Muscle of leg (tissue), 11 donors: ENCODE measurements around the gene USP36. TPM values are rescaled to one million over a fixed set of nuclear protein-coding genes. Genes with fewer than 3 reads are reported as not detected.

Experiments used
- DNase-seq: peaks from one replicate; pipeline ENCODE4 v3.0.0; 2013
- H3K27ac ChIP-seq: one replicate; pipeline ENCODE4 v1.5.1; 2013; ENCODE audit warnings: mild to moderate bottlenecking, low read length, control low read depth
- H3K27me3 ChIP-seq: one replicate; pipeline ENCODE4 v1.6.1; 2013; ENCODE audit warnings: low read length; ENCODE audit not compliant: control insufficient read depth, insufficient read depth
- H3K36me3 ChIP-seq: one replicate; pipeline ENCODE4 v1.6.1; 2013; ENCODE audit warnings: low read length; ENCODE audit not compliant: control insufficient read depth, insufficient read depth
- H3K4me1 ChIP-seq: one replicate; pipeline ENCODE4 v1.6.1; 2013; ENCODE audit warnings: low read length; ENCODE audit not compliant: control insufficient read depth, insufficient read depth
- H3K4me3 ChIP-seq: one replicate; pipeline ENCODE4 v1.5.1; 2013; ENCODE audit warnings: low read length, control low read depth
- H3K9me3 ChIP-seq: replicated peaks from 2 replicates; pipeline ENCODE4 v1.6.1; 2013; ENCODE audit warnings: low read depth, low read length; ENCODE audit not compliant: control insufficient read depth
- WGBS: methylation state at CpG from one replicate; pipeline ENCODE4 v1.1.5; 2013; ENCODE audit warnings: missing lambda C conversion rate; ENCODE audit not compliant: insufficient coverage; 5-methylcytosine and 5-hydroxymethylcytosine counted together
- polyA plus RNA-seq, 8 donors: library from polyadenylated mRNA; unstranded; fragments of 120-200 nt; gene quantifications; one replicate each; pipeline versions ENCODE4 v1.2.1 to v1.2.3, GENCODE V29; 2013; ENCODE audit warnings: inconsistent platforms in 1 of 8, low replicate concordance in 1 of 8; ENCODE audit not compliant: insufficient read length in 8 of 8, insufficient read depth in 1 of 8
- total RNA-seq: library from RNA; stranded (reverse); fragments of 120-200 nt; gene quantifications from one replicate; pipeline ENCODE4 v1.2.4, GENCODE V29; 2013

Gene USP36
- total and polyA plus RNA-seq, 9 donors = 17.8 to 36.8 (median 29.8) TPM

DNA sequence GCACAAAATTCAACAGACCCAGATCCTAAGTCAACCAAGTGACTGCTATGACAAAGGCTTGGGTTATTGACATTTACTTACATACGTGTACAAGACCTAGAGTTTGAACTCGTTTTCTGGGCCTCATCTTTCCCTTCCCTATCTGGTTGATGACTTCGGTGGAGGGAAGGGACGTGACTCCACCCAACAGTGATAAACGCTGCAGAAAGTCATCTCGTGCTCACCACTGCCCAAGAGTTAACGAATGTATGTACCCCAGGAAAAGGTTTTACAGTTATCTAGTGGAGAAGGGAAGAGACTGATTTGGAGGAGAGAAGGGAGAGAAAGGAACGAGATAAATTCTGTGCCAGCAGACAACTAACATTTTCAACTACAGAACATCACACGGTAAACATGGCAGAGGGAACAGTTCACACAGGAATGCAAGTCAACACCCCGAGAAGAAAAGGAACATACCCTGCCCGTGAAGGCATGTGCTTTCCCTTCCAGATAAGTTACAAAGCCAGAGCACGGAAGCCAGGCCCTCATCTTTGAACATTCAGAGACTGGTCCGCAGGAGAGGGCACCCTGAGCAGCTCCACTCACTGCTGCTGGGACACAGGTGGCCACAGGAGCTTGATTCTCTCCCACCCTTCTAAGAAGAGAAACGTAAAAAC, 44.6 kb downstream of the USP36 start:
- no peak overlapping the region for H3K27ac ChIP-seq

DNA sequence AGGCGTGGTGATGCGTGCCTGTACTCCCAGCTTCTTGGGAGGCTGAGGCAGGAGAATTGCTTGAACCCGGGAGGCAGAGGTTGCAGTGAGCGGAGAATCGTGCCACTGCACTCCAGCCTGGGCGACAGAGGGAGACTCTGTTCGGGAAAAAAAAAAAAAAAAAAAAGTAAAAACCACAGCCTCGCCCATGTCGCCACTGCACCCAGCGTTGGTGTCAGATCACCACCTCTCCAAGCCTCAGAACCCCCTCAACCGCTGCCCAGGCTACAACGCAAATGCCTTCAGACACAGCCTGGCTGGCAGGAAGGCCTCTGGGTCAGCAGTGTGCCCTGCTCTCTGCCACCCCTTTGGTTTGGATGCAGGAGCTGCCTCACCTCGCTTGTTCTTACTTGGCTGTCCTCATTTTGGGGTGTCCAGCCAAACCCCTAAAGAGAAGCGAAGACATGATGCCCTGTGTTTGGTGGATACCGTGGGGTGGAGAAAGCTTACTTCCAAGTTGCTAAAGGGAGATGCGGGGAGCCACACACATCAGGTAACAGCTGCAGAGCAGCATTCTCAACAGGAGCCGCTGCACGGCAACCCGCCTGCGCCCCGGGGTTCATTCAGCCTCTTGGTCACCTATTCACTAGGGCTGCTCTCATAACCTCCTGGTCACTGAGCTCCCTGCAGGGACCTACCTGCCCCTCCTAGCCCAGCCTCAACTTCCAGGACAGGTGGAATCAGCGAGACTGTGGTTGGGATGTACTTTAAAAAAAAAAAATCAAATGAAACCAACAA, 45.6 kb downstream of the USP36 start:
- H3K4me3 ChIP-seq = no peak overlapping the region
- H3K27me3 ChIP-seq = no peaks in the 10 kb centered on the region
- peaks cover 69% of the 10 kb centered on the region for H3K36me3 ChIP-seq
- no peak for DNase-seq
- H3K4me1 ChIP-seq = peaks cover 35% of the 10 kb centered on the region
- no peak overlapping the region for H3K27ac ChIP-seq
- H3K9me3 ChIP-seq = no peaks in the 10 kb centered on the region
- 95% methylated on average over 14 of the region's 22 CpGs for WGBS

More for the DNA sequence above, 44.6 kb downstream of the USP36 start:
- peaks cover 72% of the 10 kb centered on the region for H3K36me3 ChIP-seq
- no peak for DNase-seq
- no peaks in the 10 kb centered on the region for H3K9me3 ChIP-seq
- 87% methylated on average over 10 of the region's 14 CpGs for WGBS
- H3K4me3 ChIP-seq = no peak overlapping the region
- no peaks in the 10 kb centered on the region for H3K27me3 ChIP-seq
- H3K4me1 ChIP-seq = peaks cover 26% of the 10 kb centered on the region

DNA sequence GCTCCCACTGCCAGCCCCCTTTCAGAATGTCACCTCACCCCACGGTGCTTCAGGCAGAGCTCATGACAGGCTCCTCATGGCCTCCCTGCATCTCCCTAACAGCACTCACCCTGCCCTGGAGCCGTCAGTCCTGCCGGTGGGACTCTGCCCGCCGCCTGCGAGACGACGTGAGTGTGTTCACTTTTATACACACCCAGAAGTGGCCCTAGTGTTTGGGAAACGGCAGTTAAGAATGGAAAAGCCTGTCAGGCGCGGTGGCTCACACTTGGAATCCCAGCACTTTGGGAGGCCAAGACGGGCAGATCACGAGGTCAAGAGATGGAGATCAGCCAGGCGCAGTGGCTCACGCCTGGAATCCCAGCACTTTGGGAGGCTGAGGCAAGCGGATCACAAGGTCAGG, 46.2 kb downstream of the USP36 start:
- peaks cover 41% of the 10 kb centered on the region for H3K4me1 ChIP-seq
- H3K27ac ChIP-seq = no peak overlapping the region
- H3K9me3 ChIP-seq = no peaks in the 10 kb centered on the region
- no peak for DNase-seq
- H3K36me3 ChIP-seq = peaks cover 65% of the 10 kb centered on the region
- H3K4me3 ChIP-seq = no peak overlapping the region
- WGBS = 92% methylated on average over 8 of the region's 16 CpGs
- H3K27me3 ChIP-seq = no peaks in the 10 kb centered on the region

DNA sequence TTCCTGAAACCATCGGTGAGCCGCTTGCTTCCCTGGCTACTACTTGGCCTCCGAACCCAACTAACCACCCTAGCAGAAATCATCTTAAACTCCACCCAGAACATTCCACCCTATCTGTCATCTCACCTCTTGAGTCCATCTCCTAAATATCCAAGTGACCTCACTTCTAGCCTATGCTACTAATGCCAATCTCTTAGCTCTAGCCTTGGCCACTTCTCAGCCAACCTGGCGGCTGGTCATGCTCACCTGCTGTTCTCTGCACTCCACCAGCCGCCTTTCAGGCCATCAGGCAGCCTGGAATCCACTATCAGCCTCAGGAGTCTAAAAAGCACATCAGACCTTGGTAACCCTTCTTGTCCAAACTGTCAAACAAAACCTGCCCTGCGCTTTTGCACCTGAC, 46.6 kb downstream of the USP36 start:
- Histone ChIP-seq H3K9me3 (no peaks in the 10 kb centered on the region), H3K27ac (no peak overlapping the region), H3K36me3 (peaks cover 61% of the 10 kb centered on the region), H3K4me1 (peaks cover 46% of the 10 kb centered on the region), H3K27me3 (no peaks in the 10 kb centered on the region), H3K4me3 (no peak overlapping the region)
- no peak for DNase-seq
- 86% methylated on average over 6 of the region's 6 CpGs for WGBS

DNA sequence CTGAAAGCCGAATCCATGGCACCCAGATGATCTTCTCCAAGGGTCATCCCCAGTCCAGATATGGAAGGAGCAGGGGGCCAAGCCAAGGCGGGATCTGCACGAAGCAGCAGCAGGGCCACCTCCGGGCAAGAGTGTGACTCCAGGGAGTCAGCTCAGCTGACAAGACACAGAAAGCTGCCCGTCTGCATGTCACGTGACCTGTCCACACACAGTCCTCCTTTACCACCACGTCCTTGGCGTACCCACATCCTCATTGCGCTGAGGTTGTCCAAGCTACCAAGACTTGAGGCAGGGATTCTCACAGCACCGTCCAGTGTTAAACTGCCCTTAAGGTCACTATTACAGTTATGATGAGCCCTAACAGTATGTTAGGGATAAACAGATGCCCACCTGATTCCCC, 47.2 kb downstream of the USP36 start:
- 92% methylated on average over 7 of the region's 10 CpGs for WGBS
- DNase-seq = no peak
- no peaks in the 10 kb centered on the region for H3K27me3 ChIP-seq
- no peak overlapping the region for H3K4me3 ChIP-seq
- peaks cover 51% of the 10 kb centered on the region for H3K4me1 ChIP-seq
- H3K9me3 ChIP-seq = no peaks in the 10 kb centered on the region
- H3K27ac ChIP-seq = no peak overlapping the region
- H3K36me3 ChIP-seq = peaks cover 55% of the 10 kb centered on the region

DNA sequence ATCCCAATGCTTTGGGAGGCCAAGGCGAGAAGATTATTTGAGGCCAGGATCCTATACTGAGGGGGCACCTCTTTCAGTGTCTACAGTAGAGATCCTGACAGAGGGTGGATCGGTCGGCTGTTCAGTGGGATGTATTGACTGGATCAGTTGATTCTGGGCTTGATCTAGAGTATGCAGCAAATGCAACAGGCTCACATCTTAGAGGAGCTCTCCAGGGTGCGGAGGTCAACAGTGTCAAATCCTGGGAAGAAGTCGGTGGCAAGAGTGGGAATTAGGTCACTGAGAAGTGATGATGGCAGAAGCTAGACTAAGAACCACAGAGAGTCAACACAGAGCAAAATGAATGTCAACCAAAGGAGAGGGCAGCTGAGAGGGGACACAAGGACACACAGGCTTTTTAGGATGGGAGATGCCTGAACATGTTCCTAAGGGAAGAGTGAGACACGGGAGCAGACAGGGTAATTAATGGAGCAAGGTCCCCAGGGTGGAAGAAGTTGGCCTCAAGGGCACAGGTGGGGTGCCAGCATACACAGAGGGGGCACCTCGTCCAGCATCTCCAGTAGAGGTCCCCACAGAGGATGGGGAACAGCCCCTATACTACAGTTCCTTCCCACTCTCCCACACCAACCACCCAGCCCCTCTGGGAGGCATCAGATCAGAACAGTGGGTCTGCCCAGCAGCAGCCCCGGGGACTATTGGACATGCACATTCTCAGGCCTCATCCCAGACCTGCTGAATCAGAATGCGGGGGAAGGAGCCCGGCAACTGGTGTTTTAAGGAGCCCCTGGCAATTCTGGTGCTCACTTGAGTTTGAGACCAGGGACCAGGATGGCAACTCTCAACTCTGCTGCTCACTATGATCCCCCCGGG, 48.5 kb downstream of the USP36 start:
- H3K27ac ChIP-seq = no peak overlapping the region
- WGBS = 74% methylated on average over 7 of the region's 11 CpGs

DNA sequence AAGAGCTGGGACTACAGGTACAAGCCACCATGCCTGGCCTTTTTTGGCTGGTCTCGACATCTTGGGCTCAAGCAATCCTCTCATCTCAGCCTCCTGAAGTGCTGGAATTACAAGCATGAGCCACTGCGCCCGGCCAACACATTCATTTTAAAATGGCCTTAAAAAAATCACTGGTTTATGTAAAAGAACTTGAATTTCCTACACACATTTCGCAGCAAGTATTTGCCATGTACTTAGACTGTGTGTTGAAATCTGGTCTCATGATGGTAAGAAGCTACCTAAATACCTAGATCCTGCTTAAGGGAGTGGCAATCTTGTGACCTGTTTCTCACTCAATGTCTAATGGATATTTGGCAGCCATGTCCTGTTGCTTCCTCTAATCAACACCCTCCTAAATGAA, 50.1 kb downstream of the USP36 start:
- WGBS = no CpG with 5 or more reads among the region's 4 CpGs
- Histone ChIP-seq H3K27ac (peak overlapping the region; percentile 88), H3K4me3 (no peak overlapping the region), H3K9me3 (no peaks in the 10 kb centered on the region), H3K4me1 (peaks cover 44% of the 10 kb centered on the region), H3K27me3 (no peaks in the 10 kb centered on the region), H3K36me3 (peaks cover 28% of the 10 kb centered on the region)
- DNase-seq = no peak

More for the DNA sequence above, 48.5 kb downstream of the USP36 start:
- H3K4me3 ChIP-seq = no peak overlapping the region
- peaks cover 42% of the 10 kb centered on the region for H3K36me3 ChIP-seq
- DNase-seq = no peak
- no peaks in the 10 kb centered on the region for H3K9me3 ChIP-seq
- peaks cover 44% of the 10 kb centered on the region for H3K4me1 ChIP-seq
- H3K27me3 ChIP-seq = no peaks in the 10 kb centered on the region

DNA sequence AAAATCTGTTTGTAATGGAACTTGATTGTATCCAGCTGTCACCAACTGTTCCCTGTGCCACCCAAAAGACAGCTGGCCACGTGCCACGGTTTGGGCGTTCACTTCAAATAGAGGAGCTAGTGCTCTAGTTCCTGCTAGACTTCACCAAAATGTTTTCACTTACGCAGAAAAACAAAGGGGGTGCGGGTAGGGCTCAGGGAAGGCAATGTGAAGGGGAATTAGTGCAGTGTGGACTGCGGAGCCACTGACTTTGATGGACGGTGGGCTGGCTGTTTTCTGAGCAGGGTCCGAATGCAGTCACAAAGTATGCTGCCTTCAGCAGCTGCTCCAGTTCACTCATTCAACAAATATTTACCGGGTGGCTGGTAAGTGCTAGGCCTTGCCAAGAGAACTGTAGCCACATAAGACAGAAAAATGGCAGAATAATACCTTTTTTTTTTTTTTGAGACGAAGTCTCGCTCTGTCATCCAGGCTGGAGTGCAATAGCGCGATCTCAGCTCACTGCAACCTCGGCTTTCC, 50.9 kb downstream of the USP36 start:
- H3K4me1 ChIP-seq = peaks cover 44% of the 10 kb centered on the region
- H3K27ac ChIP-seq = peak overlapping the region; percentile 88
- 47% methylated on average over 6 of the region's 14 CpGs for WGBS
- H3K36me3 ChIP-seq = peaks cover 20% of the 10 kb centered on the region
- no peaks in the 10 kb centered on the region for H3K9me3 ChIP-seq
- DNase-seq = peak; percentile 82
- H3K4me3 ChIP-seq = no peak overlapping the region
- H3K27me3 ChIP-seq = no peaks in the 10 kb centered on the region

DNA sequence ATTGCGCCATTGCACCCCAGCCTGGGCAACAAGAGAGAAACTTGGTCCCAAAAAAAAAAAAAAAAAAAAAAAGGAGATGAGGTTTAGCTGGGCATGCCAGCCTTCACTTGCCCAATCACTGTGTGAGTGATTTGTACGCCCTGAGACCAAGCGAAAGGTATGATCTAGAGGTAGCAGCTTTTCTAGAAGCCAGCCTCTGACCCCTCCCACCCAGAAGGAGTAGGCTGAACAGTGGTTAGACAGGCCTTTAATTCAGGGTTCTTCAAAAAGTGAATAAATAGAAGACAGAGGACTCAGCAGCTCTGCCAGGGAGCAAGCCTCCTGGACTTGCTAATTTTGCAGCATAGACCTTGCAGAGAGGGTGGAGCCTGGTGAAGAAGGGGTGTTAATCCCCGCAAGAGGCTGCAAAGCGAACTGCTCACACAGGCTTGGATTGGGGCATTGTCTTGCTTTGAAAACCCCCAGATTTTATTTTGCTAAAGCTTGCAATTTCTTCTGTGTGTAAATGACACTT, 51.4 kb downstream of the USP36 start:
- WGBS = 80% methylated on average over 1 of the region's 5 CpGs
- Histone ChIP-seq H3K9me3 (no peaks in the 10 kb centered on the region), H3K4me1 (peaks cover 43% of the 10 kb centered on the region), H3K36me3 (peaks cover 16% of the 10 kb centered on the region), H3K4me3 (no peak overlapping the region), H3K27me3 (no peaks in the 10 kb centered on the region), H3K27ac (peak overlapping the region; percentile 88)
- no peak for DNase-seq
